Bronchial epithelial cell (primary cell): ENCODE data around the gene TUSC2. TPM values are rescaled to one million over a fixed set of nuclear protein-coding genes. Genes with fewer than 3 reads are reported as not detected.
A peak's percentile ranks its signal among the peaks of the same experiment; 100 is the strongest.

ENCODE experiments used
- DNase-seq: peaks from one replicate; pipeline ENCODE4 v3.0.0-alpha.2; 2010; ENCODE audit warnings: low read depth
- FAIRE-seq: peaks from 2 replicates; lab custom pipeline; 2011; peaks lifted over from hg19 to GRCh38; lab: Jason Lieb, UNC
- H3K27me3 ChIP-seq: 2 replicates; pipeline ENCODE4 v1.5.1; 2011; ENCODE audit warnings: low read length; ENCODE audit not compliant: control insufficient read depth, insufficient read depth
- H3K36me3 ChIP-seq: 2 replicates; pipeline ENCODE4 v1.5.1; 2011; ENCODE audit warnings: low read length; ENCODE audit not compliant: control insufficient read depth, insufficient read depth
- H3K4me3 ChIP-seq: 2 replicates; pipeline ENCODE4 v1.5.1; 2011; ENCODE audit warnings: mild to moderate bottlenecking, low read depth, low read length, control low read depth
- total RNA-seq: library from RNA; depleted of rRNA; stranded (reverse); fragments of >200 nt; gene quantifications from 2 replicates; pipeline ENCODE4 v1.2.1, GENCODE V29; 2014
- TF ChIP-seq, protein P1 (sequence below): IDR thresholded peaks from 2 replicates; pipeline ENCODE4 v1.5.1; 2011; ENCODE audit warnings: mild to moderate bottlenecking, moderate library complexity, low read length, control low read depth, inconsistent platforms; ENCODE audit not compliant: insufficient read depth, severe bottlenecking

Gene TUSC2
- total RNA-seq, 1 donor from 2014 or later: 21.9 TPM

DNA sequence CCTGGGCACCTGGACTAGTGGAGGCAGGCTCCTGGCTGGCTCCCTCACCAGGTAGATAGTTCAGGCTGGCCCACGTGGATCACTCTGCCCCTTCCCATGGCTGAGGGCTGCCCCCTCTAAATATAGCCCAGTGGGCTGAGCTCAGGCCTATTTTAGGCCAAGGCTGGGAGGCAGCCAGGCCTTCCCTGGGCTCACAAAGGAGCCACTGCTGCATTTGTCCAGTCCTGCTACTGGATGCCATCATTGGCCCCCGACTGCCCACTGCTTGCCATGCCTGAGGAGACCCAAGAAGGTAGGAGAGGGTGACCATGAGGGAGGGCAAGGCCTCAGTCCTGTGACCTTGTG lies 49.2 kb downstream of the TUSC2 start, which contains the start of gene LSMEM2:
Gene LSMEM2, plus strand, starts transcription at position 208 of the 345 bp plus-strand sequence. Its CDS starts 27 bp downstream, at position 235.
- peak; percentile 66 for FAIRE-seq

DNA sequence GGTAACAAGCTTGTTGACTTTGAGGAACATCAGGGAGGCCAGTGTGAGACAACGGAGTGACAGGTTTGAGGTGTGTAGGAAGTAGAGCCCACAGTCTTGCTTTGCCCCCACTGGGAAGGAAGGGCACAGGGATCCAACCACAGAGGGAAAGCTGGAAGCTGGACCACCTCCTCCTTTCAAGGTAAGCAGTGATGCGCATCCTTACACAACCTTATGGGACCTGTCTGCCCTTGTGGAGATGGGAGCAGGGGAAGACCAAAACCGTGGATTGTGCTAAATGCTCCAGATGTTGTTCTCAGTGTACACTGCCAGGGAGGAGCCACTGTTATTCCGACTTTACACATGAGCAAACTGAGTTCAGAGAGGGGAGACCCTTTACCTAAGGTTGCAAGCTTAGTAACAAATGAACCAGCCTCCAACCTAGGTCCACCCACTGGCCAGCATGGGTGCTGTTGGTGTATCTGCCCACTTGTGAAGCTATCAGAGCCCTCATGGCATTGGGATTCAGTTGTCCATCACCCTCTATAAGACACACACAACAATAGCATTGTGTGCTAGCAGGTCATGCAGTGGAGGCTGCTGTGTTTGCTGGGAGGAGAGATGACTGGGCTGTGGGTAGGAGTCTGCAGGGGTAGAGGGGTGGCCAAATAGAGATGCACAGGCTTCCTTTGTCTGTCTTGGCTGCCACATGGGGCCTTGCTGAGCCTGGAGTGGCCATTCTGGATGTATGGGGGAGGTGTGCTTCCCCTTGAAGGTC lies 49.7 kb downstream of the TUSC2 start:
- TF ChIP-seq, protein P1, sequence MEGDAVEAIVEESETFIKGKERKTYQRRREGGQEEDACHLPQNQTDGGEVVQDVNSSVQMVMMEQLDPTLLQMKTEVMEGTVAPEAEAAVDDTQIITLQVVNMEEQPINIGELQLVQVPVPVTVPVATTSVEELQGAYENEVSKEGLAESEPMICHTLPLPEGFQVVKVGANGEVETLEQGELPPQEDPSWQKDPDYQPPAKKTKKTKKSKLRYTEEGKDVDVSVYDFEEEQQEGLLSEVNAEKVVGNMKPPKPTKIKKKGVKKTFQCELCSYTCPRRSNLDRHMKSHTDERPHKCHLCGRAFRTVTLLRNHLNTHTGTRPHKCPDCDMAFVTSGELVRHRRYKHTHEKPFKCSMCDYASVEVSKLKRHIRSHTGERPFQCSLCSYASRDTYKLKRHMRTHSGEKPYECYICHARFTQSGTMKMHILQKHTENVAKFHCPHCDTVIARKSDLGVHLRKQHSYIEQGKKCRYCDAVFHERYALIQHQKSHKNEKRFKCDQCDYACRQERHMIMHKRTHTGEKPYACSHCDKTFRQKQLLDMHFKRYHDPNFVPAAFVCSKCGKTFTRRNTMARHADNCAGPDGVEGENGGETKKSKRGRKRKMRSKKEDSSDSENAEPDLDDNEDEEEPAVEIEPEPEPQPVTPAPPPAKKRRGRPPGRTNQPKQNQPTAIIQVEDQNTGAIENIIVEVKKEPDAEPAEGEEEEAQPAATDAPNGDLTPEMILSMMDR: no peak
- H3K27me3 ChIP-seq: no peaks in the 10 kb centered on the region
- no peaks in the 10 kb centered on the region for H3K36me3 ChIP-seq
- DNase-seq: no peak
- H3K4me3 ChIP-seq: no peak overlapping the region
- FAIRE-seq: peak; percentile 80

More for the DNA sequence above, 49.2 kb downstream of the TUSC2 start, which contains the start of gene LSMEM2:
- DNase-seq: no peak
- Histone ChIP-seq H3K4me3 (no peak within 1 kb of the TSS), H3K27me3 (no peaks in the 10 kb centered on the region), H3K36me3 (no peaks in the 10 kb centered on the region)
- TF ChIP-seq, protein P1: no peak

DNA sequence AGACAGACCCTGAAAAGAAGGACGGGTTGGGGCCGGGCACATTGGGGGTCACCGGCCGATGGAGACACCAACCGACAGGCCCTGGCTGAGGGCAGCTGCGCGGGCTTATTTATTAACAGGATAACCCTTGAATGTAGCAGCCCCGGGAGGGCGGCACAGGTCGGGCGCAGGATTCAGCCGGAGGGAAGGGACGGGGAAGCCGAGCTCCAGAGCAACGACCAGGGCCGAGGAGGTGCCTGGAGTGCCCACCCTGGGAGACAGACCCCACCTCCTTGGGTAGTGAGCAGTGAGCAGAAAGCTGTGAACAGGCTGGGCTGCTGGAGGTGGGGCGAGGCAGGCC lies 51.3 kb downstream of the TUSC2 start:
- TF ChIP-seq, protein P1: no peak

DNA sequence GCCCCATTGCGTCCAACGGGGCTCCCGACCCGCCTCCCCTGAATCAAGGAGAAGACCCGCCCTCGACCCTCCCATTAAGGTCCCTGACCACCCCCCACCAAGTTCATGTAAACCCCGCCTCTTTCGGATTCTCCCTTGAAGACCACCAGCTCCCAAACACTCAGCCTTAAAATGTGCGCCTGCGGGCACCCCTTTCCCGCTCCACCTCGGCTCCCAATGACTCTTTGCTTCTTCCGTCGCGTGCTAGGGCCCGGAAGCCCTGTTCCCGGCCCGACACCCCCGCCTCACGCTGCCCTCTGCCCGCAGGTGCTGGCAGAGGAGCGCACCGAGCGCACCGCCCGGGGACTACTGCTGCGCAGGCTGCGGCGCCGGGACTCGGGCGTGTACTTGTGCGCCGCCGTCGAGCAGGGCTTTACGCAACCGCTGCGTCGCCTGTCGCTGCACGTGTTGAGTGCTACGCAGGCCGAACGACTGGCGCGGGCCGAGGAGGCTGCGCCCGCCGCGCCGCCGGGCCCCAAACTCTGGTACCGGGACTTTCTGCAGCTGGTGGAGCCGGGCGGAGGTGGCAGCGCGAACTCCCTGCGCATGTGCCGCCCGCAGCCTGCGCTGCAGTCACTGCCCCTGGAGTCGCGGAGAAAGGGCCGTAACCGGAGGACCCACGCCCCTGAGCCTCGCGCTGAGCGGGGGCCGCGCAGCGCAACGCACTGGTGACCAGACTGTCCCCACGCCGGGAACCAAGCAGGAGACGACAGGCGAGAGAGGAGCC lies 51.8 kb downstream of the TUSC2 start:
- H3K36me3 ChIP-seq: no peaks in the 10 kb centered on the region
- FAIRE-seq (no peak), DNase-seq (no peak)
- H3K27me3 ChIP-seq: no peaks in the 10 kb centered on the region
- H3K4me3 ChIP-seq: no peak overlapping the region
- TF ChIP-seq, protein P1: no peak

More for the DNA sequence above, 51.3 kb downstream of the TUSC2 start:
- DNase-seq (no peak), FAIRE-seq (no peak)
- no peak overlapping the region for H3K4me3 ChIP-seq
- H3K36me3 ChIP-seq: no peaks in the 10 kb centered on the region
- H3K27me3 ChIP-seq: no peaks in the 10 kb centered on the region

DNA sequence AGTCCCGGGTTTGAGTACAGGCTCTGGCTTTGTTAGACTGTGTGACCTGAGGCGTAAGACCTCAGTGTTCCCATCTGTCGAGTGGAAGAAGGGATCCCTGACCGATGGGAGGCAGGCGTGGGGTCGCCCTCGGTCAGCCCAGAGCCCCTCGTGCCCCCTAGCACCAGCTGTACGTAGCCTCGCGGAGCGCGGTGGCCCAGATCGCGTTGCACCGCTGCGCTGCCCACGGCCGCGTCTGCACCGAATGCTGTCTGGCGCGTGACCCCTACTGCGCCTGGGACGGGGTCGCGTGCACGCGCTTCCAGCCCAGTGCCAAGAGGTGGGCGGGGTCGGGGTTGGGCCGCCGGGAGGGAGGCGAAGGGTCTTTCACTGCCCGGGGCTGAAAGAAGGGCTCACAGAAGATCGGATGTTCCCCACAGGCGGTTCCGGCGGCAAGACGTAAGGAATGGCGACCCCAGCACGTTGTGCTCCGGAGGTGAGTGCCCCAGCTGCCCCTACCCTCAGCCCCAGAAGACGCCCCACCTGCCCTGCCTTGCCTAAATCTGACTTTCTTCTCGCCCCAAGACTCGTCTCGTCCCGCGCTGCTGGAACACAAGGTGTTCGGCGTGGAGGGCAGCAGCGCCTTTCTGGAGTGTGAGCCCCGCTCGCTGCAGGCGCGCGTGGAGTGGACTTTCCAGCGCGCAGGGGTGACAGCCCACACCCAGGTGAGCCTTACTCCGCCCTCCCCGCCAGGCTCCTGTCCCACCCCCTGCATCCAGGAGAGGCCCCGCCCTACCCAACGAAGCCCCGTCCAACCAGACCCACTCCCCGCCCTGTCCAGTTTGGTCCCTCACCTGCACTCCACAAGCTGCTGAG lies 52.7 kb downstream of the TUSC2 start:
- H3K36me3 ChIP-seq: no peaks in the 10 kb centered on the region
- H3K27me3 ChIP-seq: no peaks in the 10 kb centered on the region
- TF ChIP-seq, protein P1: no peak
- no peak for DNase-seq
- no peak overlapping the region for H3K4me3 ChIP-seq
- FAIRE-seq: no peak

Other genes starting within 250 kb of the TUSC2 start
- gene RBM5, start 239.3 kb downstream of the TUSC2 start, total RNA-seq: 80.3 and 129 TPM in 2 replicates
- gene SEMA3F, start 172.9 kb downstream of the TUSC2 start, total RNA-seq: 35.5 and 76.0 TPM in 2 replicates
- 0.26 TPM in 1 of 2 replicates, not detected in the other for gene GNAT1, start 136.6 kb downstream of the TUSC2 start, total RNA-seq
- gene SLC38A3, start 123.0 kb downstream of the TUSC2 start, total RNA-seq: not detected in 2 replicates
- gene GNAI2, start 92.0 kb downstream of the TUSC2 start, total RNA-seq: 97.9 and 129 TPM in 2 replicates
- 2.3 and 7.1 TPM in 2 replicates for gene SEMA3B, start 59.1 kb downstream of the TUSC2 start, total RNA-seq
- under 0.01 TPM in 1 of 2 replicates, not detected in the other for gene LSMEM2, start 49.1 kb downstream of the TUSC2 start, total RNA-seq
- 104 and 177 TPM in 2 replicates for gene IFRD2, start 35.8 kb downstream of the TUSC2 start, total RNA-seq
- gene HYAL3, start 28.8 kb downstream of the TUSC2 start, total RNA-seq: 6.6 and 6.8 TPM in 2 replicates
- 1.3 and 2.0 TPM in 2 replicates for gene NAA80, start 28.8 kb downstream of the TUSC2 start, total RNA-seq
- gene HYAL1, start 24.6 kb downstream of the TUSC2 start, total RNA-seq: 7.1 and 8.3 TPM in 2 replicates
- 55.0 and 63.0 TPM in 2 replicates for gene HYAL2, start 5.5 kb downstream of the TUSC2 start, total RNA-seq
- 15.5 and 25.5 TPM in 2 replicates for gene RASSF1, start 12.6 kb upstream of the TUSC2 start, total RNA-seq
- 0.13 and 0.53 TPM in 2 replicates for gene ZMYND10, start 17.5 kb upstream of the TUSC2 start, total RNA-seq
- gene NPRL2, start 22.6 kb upstream of the TUSC2 start, total RNA-seq: 11.0 and 17.1 TPM in 2 replicates
- gene CYB561D2, start 22.6 kb upstream of the TUSC2 start, total RNA-seq: 18.9 and 22.1 TPM in 2 replicates
- 19.7 and 22.8 TPM in 2 replicates for gene TMEM115, start 31.3 kb upstream of the TUSC2 start, total RNA-seq
- not detected in 2 replicates for gene CACNA2D2, start 175.4 kb upstream of the TUSC2 start, total RNA-seq
- gene C3orf18, start 239.5 kb upstream of the TUSC2 start, total RNA-seq: 1.2 and 3.2 TPM in 2 replicates
- gene HEMK1, start 241.3 kb upstream of the TUSC2 start, total RNA-seq: 6.6 and 8.4 TPM in 2 replicates